Left colon (tissue), 2 donors: ENCODE data around the gene AP2A1. TPM values are rescaled to one million over a fixed set of nuclear protein-coding genes. Genes with fewer than 3 reads are reported as not detected.

Experiments used
- ATAC-seq: fragments of 200-7000 bp; cut with Tn5 transposase; one replicate; pipeline ENCODE4 v1.9.1; 2020; ENCODE audit warnings: mild to moderate bottlenecking, moderate library complexity
- DNase-seq, 2 donors: peaks; one replicate each; pipeline ENCODE4 v3.0.0-alpha.2; 2020
- intact Hi-C, 2 donors: fragments of 100-400 bp; cut with DNase I in 1 of 2; cut with micrococcal nuclease in 1 of 2; formaldehyde crosslinking; loops; one replicate each; pipeline versions ENCODE4 v1.11.2 to v1.14.0; 2022; cut with DNase I, micrococcal nuclease
- total RNA-seq, 2 donors: library from RNA; stranded (reverse); fragmentation: NEBNext Ultra II Directional; extraction: Animal tissue kit (Norgen Biotek cat#: 25700); gene quantifications; one replicate each; pipeline ENCODE4 v1.2.1, GENCODE V29; 2021
- donor health status: DM: no; HTN: no; CAD: no.
- donor health status: DM: yes; HTN: yes; CAD: no.

Gene AP2A1
- total RNA-seq, 2 donors from 2014 or later, result 71.2 to 72.9 TPM

DNA sequence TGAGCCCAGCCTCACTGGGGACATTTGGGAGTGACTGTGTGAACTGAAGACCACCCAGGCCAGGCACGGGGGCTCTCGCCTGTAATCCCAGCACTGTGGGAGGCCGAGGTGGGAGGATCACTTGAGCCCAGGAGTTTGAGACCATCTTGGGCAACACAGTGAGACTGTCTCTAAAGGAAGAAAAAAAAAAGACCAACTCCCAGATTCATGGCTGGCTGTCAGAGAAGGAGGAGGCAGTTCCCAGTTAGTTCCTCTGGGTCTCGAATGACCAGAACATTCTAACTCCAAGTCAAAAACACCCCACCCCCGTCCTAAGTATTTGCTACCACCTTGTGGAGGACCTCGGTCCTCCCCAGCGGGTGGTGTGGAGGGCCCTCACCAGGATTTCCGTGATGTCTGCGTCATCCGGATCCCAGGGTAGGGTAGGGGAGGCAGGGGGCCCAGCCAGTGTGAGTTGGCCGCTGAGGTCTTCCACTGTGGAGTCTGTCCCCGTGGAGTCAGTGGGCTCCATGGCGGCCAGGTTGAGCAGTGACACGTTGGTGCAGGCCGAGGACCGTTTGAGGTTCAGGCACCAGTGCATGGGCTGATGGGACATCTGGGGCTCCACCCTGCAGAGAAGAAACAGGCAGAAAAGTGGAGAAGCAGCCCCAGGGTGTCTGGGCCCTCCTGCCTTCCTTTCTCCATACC is 5.0 kb upstream of the AP2A1 start:
- no peak for ATAC-seq
- intact Hi-C loops, result loop anchor here in 1 of 2 donors (2.0 kb wide), 1 partner anchor 77 kb away; no protein-coding TSS in a partner anchor
- DNase-seq, result no peak

DNA sequence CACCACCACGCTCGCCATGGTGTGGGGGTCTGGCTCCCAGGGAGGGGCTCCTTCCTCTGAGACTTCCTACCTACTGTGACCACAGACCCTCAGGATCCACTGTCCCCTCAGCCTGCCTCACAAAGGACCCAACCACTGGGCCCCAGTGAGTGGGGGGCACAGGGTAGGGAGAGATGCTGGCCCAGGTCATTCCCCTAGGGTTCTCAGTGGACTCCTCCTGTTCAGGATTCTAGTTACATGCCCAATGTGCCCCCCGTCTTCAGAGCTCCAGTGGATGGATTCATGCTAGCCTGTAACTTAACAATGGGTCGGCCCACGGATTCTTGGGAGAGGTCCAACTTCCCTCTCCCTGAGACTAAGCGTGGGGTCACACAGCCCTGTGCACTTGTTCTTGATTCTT is 3.6 kb upstream of the AP2A1 start, which contains the start of gene TSKS:
Gene TSKS, minus strand, starts transcription at position 77 of the 400 bp plus-strand sequence. Its CDS starts 59 bp downstream, at position 18.
- ATAC-seq, result no peak
- intact Hi-C loops, result no loop called here
- no peak for DNase-seq

- intact Hi-C loops, result no loop called here
- DNase-seq (no peak), ATAC-seq (no peak)
These were observed 2.5 kb upstream of the AP2A1 start for GRCh38 chr19:49764341-49764740.

DNA sequence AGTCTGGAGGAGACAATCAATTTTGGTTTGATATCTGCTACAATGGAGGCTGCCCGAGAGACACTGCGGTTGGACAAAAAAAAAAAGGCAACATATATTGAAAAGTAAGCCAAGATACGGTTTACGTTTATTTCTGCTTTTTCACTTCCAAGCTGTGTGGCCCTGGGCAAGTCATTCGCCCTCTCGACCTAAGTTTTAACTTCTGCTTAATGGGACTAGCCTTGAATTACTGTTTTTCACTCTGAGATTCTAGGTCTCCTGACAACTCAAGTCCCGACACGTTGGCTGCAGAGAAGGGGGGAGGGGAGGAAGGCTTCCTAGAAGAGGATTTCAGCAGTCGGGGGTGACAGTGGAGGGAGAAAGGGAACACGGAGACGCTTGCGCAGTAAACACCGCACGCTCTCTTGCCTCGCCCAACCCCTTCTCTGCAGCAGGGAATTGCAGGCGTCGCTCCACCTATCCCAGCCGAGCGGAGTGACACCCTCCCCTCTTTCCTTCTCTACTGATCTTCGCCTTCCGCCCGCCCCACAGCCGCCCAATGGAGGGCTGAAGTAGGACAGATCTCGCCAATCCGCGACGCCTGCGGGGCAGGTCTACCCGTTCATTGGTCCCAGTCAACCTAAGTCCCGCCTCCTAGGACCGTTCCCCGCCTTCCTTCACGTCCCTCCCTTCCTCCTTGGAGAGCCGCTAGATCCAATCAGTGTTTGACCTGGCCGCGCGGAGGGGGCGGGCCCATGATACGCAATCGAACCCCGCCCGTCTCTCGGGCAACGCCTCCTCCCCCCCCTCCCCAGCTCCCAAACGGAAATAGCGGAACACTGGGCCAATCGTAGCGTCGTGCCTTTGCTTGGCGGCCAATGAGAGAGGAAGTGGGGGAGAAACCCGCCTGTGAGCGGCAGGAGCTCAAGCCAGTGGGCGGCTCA is 533 bp upstream of the AP2A1 start:
- DNase-seq, result peak; percentile 99 to 100
- peak; percentile 89 for ATAC-seq
- intact Hi-C loops, result no loop called here

GRCh38 chr19:49767381-49767780 is 580 bp downstream of the AP2A1 start:
- intact Hi-C loops, result no loop called here
- ATAC-seq (no peak), DNase-seq (no peak)

DNA sequence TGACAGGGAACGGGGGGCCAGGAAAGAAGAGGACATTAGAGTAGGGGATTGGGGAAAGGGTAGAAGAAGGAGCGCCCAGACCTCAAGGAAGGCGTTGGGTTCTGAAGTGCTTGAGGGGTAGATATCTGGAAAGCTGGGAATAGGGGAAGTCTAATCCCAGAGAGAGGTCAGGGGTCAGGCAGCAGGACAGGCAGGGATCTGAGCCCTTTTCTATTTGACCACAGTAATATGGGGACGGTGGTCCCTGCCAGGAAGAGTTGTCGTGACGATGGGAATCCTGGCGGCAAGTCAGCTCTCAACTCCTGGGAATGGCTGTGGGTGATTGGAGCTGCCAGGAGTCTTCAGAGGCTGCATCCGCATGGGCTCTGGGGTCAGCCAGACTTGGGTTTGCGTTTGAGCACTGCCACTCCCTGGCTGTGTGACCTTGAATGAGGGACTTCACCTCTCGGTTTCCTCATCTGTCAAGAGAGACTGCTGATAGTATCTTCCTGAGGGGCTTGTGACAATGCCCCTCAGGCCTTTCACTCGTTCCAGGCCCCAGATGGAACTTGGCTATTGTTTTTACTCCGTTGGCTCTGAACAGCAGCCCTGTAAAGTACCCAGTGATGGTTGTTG is 1.3 kb downstream of the AP2A1 start:
- ATAC-seq (no peak), DNase-seq (no peak)
- intact Hi-C loops, result no loop called here

- ATAC-seq (no peak), DNase-seq (no peak)
- intact Hi-C loops, result no loop called here
These were observed 3.7 kb downstream of the AP2A1 start for GRCh38 chr19:49770529-49770928.

GRCh38 chr19:49771674-49772139 is 4.9 kb downstream of the AP2A1 start:
- intact Hi-C loops, result no loop called here
- ATAC-seq, result peak; percentile 63

GRCh38 chr19:49772850-49773432 is 6.1 kb downstream of the AP2A1 start:
- DNase-seq (no peak), ATAC-seq (peak; percentile 12)
- intact Hi-C loops, result no loop called here

More at GRCh38 chr19:49771674-49772139, 4.9 kb downstream of the AP2A1 start:
- peak in 1 of 2 donors; percentile 38 for DNase-seq

GRCh38 chr19:49773663-49774350 is 7.0 kb downstream of the AP2A1 start:
- ATAC-seq, result no peak
- no peak for DNase-seq
- intact Hi-C loops, result no loop called here

DNA sequence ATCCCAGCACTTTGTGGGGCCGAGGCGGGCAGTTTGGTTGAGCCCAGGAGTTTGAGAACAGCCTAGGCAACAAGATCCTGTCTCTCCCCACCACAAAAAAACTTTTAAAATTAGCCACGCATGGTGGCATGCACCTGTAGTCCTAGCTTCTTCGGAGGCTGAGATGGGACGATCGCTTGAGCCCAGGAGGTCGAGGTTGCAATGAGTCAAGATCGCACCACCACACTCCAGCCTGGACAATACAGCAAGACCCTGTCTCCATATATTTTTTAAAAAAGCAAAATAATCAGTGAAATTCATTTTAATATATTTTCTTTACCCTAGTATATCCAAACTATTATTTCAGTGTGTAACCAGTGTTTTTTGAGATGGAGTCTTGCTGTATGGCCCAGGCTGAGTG is 8.2 kb downstream of the AP2A1 start:
- DNase-seq (no peak), ATAC-seq (no peak)
- intact Hi-C loops, result no loop called here

- intact Hi-C loops, result no loop called here
- DNase-seq (no peak), ATAC-seq (no peak)
These were observed 9.1 kb downstream of the AP2A1 start for GRCh38 chr19:49775742-49776370.

DNA sequence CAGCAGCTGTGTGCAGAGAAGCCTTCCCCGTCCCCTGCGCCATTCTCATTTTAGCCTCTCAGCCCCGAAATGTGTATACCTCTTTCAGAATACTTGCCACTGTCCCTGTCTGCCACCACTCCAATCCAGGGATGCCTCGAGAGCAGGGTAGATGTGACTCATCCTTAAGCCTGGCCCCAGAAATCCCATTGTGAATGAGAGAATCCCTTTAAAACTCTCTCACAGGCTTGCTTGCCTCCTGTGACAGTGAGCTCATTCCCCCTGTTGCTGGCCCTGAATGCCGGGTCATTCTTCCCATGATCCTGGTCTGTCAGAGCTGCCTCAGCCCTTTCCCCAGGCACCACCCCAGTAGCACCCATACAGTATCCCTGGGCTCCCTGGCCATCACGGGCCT is 9.6 kb downstream of the AP2A1 start:
- no peak for ATAC-seq

GRCh38 chr19:49779731-49780555 is 13.1 kb downstream of the AP2A1 start:
- no peak for ATAC-seq
- intact Hi-C loops, result no loop called here

More for the DNA sequence above, 9.6 kb downstream of the AP2A1 start:
- intact Hi-C loops, result no loop called here
- DNase-seq, result no peak

GRCh38 chr19:49780861-49781260 is 14.1 kb downstream of the AP2A1 start:
- DNase-seq (no peak), ATAC-seq (no peak)
- intact Hi-C loops, result no loop called here

More at GRCh38 chr19:49779731-49780555, 13.1 kb downstream of the AP2A1 start:
- DNase-seq, result no peak

DNA sequence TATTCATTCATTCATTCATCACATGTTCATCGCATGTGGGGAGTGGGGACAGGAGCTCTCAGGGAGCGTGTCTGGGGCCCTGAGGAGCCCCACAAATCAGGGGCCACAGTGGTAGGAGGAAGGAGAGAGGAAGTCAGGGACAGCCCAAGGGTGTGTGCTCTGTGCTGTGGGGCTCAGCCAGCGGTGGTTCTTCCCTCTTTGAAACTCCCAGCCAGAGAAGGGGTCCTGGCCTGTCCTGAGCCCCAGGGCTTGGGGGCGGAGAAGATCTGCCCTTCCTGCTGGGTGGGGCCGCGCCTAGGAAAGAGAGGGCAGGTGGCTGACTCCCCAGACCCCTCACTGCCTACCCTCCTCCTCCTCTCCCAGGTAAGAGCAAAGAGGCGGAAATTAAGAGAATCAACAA is 14.6 kb downstream of the AP2A1 start:
- DNase-seq, result no peak
- ATAC-seq, result no peak
- intact Hi-C loops, result no loop called here

DNA sequence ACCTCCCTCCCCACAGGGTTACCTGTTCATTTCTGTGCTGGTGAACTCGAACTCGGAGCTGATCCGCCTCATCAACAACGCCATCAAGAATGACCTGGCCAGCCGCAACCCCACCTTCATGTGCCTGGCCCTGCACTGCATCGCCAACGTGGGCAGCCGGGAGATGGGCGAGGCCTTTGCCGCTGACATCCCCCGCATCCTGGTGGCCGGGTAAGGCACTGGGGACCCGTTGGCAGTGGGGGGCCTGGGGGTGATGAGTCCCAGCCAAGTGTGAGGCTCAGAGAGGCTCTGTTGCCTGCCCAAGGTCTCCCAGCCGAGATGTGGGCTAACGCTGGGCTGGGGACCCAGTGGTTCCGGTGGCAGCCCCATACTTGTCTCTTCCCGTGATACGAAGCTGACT is 15.7 kb downstream of the AP2A1 start:
- intact Hi-C loops, result no loop called here
- DNase-seq (no peak), ATAC-seq (no peak)
